IPS-NIHi11 (cell line): Measurements from ENCODE around the gene PSD4.

Experiments used
- DNase-seq: peaks from one replicate; pipeline ENCODE4 v3.0.0; 2012; ENCODE audit warnings: mixed read lengths, low spot score

The PSD4 gene

DNA sequence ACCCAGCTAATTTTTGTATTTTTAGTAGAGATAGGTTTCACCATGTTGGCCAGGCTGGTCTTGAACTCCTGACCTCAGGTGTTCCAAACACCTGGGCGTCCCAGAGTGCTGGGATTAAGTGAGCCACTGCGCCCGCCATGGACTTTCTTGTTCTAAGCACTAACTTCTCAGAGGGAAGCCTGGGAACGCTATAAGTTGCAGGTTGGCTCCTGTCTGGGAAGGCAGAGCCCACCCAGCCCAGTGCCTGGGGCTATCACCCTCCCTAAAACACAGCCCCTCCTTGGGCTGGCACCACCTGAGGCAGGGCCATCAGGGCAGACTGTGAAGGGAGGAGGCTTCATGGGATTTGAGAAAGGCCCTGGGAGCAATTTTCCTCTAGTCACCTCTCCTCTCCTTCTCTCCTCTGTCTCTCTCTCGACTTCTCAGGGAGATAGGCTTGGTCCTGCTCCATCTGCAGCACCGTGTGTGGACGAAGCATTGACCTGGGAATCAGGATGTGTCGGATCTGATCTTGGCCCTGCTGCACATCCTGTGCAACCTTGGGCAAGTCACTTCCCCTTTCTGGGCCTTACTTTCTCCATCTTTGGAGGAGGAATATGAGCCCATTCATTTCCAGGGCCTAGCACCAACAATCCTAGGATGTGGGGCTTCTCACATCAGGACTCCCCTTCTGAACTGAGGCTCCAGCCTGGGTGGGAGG lies 10.9 kb downstream of the PSD4 start:
- no peak for DNase-seq

DNA sequence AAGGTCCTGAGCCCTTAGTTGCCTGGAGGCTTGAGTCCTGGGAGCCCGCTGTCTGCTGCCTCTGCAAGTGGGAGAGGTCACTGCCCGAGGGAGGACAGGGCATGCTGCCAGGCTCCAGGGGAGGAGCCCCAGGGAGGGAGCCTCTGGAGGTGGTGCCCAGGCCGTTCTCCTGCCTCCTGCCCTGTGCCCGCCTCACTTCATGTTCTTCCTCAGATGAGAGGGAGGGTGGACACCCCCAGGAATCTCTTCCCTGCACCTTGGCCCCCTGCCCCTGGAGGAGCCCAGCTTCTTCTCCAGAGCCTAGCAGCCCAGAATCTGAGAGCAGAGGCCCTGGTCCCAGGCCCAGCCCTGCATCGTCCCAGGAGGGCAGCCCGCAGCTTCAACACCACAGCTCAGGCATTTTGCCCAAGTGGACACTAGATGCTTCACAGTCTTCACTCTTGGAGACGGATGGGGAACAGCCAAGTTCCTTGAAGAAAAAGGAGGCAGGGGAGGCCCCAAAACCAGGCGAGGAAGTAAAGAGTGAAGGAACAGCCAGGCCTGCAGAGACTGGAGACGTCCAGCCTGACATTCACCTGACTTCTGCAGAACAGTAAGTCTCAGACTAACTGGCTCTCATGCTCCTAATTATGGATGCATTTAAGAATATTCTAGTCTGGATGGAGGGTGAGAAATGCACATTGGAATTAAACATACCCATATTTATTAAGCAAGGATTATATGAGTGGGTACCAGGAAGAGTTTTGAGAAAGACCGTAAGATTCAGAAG lies 12.1 kb downstream of the PSD4 start:
- peak; percentile 24 for DNase-seq

DNA sequence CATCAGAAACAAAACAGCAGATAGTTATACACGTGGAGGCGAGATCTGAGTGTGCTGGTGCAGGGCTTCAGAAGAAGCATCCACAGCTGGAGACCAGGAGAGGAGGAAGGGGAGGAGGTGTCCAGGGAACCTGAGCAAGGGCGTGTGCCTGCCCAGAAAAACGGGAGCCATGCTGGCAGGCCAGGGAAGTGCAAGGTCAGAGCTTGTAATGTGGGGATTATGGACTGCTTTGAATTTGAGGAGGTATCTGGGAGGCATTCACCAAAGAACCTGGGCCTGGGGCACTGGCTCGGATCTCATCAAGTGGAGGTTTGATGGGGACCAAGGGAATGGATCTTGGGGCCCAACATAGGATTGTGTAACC lies 12.6 kb downstream of the PSD4 start:
- no peak for DNase-seq

DNA sequence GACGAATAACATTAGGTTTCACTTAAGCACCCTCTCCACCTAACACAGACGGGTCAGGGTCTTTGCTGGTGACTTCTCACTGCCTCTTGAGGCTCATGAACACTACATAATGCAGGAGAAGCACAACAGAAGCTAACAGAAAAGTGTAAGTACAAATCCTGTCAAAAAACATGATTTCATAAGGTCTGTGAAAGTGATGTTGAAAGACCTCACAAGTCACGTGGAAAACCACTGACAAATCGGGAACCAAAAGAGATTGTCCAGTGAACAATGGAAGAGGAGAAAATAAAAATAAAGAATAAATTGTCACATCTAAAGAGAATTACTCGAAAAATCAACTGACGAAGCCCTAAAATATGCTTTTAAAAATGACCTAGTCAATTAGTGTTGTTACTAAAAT lies 14.0 kb downstream of the PSD4 start:
- DNase-seq = no peak

DNA sequence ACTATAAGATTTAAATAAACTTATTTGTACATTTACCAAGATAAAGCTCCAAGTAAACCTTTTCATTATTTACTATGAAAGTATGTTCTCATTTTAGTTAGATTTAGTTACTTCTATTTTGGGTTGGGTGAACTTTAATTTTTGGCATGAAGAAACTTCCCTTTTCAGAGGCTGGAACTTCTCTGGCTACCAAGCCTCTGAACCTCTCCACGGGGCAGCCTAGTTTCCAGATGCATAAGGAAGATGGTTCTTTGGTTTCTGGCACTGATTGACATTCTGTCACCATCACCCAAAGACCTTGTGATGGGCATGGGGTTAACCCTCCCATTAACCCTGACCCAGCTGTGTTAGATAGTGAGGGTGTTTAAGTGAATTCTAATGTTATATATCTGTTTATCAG lies 17.1 kb downstream of the PSD4 start:
- DNase-seq = no peak

DNA sequence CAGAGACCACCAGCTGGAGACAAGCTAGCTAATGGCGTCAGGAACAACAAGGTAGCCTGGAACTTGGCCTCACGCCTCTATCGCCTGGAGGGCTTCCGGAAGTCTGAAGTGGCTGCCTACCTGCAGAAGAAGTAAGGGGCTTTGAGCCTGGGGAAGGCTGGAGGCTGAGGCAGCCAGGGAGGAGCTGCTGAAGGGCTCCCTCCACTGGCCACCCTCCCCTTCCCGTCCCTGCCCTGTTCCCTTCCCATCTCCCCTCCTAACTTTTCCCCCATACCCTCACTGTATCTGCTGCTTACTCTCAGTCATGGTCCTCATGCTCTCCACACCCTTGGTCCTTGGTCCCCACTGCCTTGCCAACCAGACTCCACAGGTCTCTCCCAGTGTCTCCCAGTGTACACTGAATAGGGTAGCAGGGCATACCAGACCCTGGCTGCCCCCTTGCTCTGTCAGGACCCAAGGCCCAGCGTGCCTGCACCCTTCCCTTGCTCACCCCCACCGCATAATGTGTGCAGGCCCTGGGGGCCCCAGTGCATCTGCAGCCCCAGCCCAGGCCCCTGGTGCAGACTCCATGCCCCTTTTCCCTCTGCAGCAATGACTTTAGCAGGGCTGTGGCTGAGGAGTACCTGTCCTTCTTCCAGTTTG lies 18.8 kb downstream of the PSD4 start:
- no peak for DNase-seq

DNA sequence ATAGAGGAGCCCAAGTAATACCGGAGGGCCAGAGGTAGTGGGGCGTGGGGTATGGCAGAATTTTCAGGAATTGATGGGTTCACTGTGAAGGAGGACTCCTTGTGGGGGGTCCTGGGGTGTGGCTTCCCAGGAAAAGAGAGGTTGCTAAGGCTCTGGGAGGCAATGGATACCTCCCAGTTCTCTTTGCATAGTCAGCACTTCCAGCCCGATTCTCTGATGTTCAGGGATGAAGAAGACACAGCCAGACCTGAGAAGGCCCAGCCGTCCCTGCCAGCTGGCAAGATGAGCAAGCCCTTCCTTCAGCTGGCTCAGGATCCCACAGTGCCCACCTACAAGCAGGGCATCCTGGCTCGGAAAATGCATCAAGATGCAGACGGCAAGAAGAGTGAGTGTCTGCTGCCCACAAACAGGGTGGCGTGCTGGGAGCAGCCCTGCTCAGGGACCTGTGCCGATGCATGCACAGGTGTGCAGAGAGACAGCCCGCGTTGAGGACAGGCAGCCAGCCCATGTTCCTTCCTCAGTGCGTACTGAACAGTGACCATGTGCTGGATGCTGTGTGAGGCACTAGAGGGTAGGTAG lies 22.2 kb downstream of the PSD4 start:
- no peak for DNase-seq

DNA sequence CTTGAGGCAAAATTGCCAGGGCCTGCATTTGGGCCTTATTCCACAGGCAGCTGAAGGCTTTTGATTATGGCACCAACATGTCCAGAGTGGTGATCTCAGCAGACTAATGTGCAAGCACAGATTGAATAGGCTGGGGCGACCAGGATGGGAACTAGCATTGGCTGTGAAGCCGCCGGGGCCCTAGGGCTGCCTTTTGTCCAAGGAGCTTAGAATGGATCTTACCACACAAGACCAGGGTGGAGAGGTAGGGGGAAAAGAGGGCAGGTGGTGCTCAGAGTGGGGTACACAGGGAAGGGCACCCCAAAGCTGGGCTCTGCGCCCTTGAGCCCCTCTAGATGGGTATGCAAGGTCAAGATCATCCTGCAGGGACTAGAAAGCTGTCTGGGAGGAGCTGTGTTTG lies 23.1 kb downstream of the PSD4 start:
- no peak for DNase-seq

DNA sequence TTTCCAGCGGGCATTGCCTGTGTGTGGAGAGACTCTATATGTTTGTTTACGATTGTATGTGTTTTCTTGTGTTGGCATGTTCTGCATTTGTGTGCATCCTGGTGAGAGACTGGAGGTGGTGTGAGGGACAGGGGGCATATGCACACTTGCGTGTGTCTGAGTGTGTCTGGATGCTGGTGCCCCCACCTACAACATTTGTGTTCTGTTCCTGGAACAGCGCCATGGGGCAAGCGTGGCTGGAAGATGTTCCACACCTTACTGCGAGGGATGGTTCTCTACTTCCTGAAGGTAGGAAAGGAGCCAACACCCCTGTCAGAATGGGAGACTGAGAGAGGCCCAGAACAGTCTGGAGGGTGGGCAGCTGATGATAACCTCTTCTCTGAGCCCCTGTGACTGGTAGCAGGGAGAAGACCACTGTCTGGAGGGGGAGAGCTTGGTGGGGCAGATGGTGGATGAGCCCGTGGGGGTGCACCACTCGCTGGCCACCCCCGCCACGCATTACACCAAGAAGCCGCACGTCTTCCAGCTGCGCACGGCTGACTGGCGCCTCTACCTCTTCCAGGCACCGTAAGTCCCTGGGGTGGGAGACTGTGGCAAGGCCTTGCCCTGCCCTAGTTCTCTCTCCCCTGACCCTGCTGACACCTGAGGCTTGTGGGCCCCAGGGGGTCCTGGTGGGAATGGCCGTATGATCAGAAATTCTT lies 23.7 kb downstream of the PSD4 start:
- no peak for DNase-seq

DNA sequence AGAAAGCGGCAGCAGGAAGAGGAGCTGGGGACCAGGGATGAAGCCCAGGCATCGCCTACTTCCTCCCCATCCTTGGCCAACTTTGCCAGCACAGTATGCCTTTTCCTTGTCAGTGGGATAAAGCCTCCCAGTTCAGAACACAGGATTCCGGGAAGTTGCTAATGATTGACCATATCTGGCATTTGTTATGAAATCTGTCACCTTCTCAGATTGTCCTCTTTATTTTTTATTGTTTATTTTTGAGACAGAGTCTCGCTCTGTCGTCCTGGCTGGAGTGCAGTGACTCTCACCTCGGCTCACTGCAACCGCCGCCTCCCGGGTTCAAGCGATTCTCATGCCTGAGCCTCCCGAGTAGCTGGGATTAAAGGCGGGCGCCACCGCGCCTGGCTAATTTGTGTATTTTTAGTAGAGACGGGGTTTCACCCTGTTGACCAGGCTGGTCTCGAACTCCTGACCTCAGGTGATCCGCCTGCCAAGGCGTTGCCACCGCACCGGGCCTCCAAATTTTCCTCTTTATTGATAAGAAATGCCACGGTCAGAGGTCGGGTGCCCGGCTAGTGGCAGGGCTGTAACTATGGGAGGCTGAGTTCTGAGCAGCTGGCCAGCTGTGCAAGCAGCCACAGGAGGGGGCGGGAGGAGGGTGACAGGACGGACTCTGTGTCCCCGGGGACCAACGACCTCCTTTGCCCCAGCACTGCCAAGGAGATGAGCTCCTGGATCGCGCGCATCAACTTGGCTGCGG lies 24.4 kb downstream of the PSD4 start:
- no peak for DNase-seq

DNA sequence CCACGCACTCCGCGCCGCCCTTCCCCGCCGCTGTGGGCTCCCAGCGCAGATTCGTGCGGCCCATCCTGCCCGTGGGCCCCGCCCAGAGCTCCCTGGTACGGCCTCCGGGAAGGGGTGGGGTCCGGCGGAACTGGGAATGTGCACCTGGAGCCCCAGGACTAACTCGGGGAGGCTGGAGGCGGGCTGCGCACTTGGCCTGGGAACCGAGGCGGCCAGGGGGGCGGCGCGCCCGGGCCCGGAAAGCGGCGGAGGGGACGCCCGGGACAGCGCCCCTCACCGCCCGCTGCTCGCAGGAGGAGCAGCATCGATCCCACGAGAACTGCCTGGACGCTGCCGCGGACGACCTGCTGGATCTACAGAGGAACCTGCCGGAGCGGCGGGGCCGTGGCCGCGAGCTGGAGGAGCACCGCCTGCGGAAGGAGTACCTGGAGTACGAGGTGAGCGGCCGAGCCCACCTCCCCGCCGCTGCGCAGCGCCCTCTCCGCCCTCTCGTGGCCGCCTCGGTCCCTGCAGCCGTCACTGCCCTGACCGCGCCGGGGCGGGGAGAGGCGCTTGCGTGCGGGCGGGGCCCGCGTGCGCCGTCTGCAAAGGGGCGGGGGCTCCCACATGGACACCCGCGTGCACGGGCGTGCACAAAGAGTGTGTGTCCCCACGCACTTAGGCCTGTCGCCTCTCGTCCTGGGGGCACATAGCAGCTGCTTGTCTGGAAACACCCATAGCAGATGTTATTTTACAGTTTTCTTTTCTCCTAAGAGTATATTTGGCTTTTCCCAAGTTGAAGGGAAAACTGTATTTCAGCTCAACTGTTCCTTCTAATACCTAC lies 25.2 kb downstream of the PSD4 start:
- peak; percentile 93 for DNase-seq

DNA sequence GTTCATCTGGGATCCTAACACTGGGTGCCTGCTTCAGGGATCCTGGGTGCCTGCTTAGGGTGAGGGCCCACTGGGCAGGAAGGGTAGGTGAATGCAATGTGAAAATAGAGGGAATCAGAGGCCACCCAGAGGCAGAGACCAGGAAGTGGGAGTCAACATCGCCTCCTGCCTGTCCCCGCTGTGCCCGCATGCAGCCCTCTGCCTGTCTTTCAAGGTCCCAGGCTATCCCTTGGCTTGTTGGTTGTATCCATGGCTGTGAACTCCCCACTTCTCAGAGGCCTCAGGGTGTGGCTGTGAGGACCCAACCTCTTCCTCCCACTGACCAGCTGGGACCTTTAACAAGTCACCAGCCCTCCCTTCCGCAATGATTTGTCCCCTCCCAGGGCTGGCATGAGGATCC lies 26.5 kb downstream of the PSD4 start:
- DNase-seq = no peak

DNA sequence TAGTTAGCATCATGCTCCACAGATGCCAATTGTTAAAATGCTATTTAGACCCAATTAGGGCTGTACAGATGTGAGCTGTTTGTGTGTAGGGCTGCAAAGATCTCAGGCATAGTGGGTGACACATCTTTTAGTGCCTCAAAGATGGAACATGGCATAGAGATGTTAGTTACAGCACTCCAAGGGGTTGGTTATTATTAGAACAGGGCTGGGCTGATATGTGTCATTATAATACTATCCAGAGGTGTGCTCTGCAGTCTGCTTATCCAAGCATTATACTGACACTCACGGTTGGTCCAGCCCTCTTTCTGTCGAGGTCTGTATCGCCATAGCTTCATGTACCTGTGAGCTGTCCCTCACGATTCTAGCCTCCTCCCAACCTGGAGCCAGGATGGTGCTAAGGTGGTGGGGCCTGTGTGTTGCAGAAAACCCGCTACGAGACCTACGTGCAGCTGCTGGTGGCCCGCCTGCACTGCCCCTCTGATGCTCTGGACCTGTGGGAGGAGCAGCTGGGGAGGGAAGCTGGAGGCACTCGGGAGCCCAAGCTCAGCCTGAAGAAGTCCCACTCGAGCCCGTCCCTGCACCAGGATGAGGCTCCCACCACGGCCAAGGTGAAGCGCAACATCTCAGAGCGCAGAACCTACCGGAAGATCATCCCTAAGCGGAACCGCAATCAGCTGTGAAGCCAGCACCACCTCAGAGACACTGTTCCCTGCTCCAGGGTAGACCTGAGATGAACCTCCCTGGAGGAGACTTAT lies 27.1 kb downstream of the PSD4 start:
- DNase-seq = no peak

DNA sequence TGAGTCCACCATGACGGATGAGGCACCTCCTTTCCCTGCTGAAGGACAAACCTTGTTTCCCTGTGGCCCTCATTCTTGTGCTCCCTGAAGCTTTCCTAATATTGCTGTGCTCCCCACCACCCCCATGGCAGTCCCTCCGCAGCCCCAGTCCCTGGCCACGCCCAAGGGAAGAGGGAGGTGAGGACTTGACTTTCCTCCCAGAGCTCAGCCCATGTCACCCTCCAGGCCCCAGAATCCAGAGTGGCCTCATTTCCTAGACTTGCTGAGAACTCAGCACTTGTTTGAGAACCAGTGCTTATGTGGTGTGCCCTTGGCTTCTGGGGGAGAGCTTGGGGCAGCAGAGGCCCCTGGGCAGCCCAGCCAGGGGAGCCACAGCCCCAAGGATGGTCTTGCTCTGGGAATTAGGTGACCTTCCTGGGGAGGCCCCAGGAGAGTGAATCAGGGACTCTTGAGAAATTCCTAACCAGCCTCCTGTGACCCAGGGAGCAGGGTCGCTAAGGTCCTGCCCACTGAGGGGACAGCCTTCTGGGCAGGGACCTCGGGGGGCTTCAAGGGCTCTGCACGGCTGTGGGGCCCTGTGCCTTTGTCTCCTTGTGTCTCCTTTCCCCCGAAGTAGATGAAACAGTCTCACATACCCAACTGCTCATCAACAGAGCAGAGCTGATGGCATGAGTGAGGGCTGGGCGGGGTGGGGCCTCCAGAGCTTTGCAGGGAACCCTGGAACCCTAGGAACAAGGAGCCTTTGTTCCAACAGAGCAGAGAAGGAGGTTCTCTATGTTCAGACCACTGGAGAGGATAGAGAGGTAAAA lies 27.9 kb downstream of the PSD4 start:
- DNase-seq = no peak

DNA sequence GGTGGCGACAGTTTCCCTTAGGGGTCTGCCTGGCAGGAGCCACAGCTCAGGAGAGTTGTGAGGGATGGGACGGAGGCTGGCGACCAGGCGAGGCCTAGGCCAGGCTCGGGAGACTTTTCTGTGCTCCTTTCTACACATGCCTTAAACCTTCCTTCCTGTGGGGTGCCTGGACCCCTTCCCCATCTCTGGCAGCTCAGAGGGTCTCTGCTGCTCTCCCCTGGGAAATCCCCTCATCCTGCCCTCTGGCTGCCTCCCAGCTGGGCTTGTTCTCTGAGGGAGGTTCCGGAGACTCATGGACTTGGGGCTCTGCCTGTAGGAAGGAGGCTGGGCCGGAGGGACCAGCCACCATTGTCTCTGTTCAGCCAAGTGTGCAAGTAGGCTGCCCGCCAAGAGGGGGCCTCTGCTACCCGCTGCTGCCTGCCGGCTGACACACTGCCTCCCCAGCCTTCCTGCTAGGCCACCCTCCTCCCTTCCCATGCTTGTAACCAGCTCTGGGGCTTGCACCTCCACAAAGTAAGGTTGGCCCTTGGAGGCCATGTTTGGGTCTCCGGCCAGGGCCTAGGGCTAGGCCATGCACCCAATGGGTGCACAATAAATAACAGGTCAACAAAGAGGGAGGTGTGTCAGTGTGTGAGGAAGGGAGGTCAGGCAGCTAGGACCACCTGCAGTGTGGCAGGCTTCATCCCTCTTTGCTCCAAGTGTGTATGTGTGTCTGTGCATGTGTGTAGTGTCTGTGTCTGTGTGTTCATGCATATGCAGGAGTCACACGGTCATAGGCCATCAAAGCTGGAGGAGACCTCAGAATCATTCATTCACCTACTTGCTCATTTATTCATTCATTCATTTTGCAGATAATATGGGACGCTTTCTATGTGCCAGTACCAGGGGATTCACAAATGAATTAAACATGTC lies 28.8 kb downstream of the PSD4 start:
- DNase-seq = peak; percentile 56

DNA sequence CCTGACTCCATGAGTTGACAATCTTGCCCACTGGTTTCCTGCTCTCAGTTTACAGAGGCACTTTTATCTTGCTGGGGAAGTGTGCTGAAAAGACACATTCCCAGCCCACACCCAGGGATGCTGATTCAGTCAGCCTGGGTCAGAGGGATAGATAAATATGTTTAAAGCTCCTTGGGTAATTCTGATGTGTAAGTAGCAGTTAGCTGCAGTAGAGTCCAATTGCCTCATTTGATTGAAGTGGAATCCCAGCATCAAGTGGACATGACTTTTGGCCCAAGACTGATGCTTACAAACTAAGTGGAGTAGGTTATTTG lies 29.4 kb downstream of the PSD4 start:
- no peak for DNase-seq

DNA sequence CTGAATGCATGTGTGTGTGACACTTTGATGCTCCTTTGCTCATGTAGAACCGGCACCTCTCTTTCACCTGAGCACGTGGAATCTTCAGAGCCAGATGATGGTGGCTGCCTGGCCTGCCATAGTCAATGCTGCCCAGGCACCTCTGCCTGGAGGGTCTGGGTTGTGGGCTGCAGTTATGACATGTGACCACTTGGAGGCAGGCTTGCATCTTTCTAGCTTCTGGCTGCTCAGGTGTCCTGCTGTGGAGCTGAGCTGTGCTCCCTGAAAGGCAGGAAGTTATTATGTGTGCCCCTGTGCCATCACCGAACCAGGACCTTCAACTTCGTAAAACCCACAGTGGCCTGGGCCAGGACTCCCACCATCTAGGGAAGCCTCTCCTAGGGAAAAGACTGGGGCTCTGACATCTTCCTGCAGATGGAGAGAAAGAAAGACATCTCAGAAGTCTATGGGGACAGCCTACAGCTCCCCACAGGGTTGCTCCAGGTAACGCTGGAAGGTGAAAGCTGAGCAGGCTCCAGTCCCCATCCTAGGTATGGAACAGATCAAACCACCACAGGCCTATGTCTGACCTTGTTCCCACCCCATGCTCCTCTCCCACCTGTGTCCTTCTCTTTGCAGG lies 30.2 kb downstream of the PSD4 start:
- peak; percentile 82 for DNase-seq

DNA sequence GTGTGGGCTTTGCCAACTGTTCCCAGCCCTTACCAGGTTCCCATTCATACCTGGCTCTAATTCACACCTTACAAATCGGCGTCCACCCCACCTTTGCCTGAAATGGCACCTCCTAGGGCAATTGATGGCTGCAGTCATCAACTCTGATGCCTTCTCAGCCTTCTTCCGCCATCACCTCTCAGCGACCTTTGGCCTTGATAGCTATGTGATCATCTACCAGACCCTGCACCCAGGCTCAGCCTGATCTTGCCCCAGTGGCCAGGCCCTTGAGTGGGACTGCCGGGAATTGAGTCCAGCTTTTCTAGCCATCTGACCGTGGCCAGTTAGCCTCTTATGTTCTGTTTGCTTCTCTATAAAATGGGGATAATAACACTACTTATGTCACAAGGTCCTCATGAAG lies 32.5 kb downstream of the PSD4 start:
- no peak for DNase-seq
